GM19035 (cell line): ENCODE results near the gene TMEM91.
A peak's percentile ranks its signal among the peaks of the same experiment; 100 is the strongest.
"Not testable (repeated sequence)": the region's sequence is repeated elsewhere in the genome, so short reads cannot be mapped to it uniquely, and the experiment has no call there.

Experiments
- ATAC-seq: cut with Tn5 transposase; IDR thresholded peaks from one replicate; pipeline ENCODE4 v1.9.1; 2021; ENCODE audit not compliant: unreplicated experiment

Gene TMEM91

GRCh38 chr19:41352609-41353465, 23.5 kb upstream of the TMEM91 start:
- ATAC-seq, result no peak

- peak; percentile 46 for ATAC-seq
Measured at GRCh38 chr19:41353466-41354342, 22.6 kb upstream of the TMEM91 start, which contains the start of gene TGFB1. Gene TGFB1, minus strand, starts transcription at chr19:41353922. Its CDS starts 878 bp downstream, at chr19:41353044.

- ATAC-seq, result no peak
Measured at GRCh38 chr19:41354343-41354953, 21.9 kb upstream of the TMEM91 start.

GRCh38 chr19:41355035-41355434, 21.3 kb upstream of the TMEM91 start:
- ATAC-seq, result no peak

GRCh38 chr19:41355802-41356201, 20.5 kb upstream of the TMEM91 start:
- no peak for ATAC-seq

- ATAC-seq, result no peak
Measured at GRCh38 chr19:41356984-41357739, 19.2 kb upstream of the TMEM91 start.

- ATAC-seq, result no peak
Measured at GRCh38 chr19:41357746-41358145, 18.6 kb upstream of the TMEM91 start.

GRCh38 chr19:41359741-41360140, 16.6 kb upstream of the TMEM91 start:
- no peak for ATAC-seq

- ATAC-seq, result no peak
Measured at GRCh38 chr19:41362143-41362847, 14.0 kb upstream of the TMEM91 start.

GRCh38 chr19:41363371-41363752, 13.0 kb upstream of the TMEM91 start:
- no peak for ATAC-seq

GRCh38 chr19:41363753-41364523, 12.4 kb upstream of the TMEM91 start, which contains the start of gene B9D2:
Gene B9D2, minus strand, starts transcription at chr19:41364149. Its CDS starts 630 bp downstream, at chr19:41363519.
- peak; percentile 88 for ATAC-seq

- ATAC-seq, result no peak
Measured at GRCh38 chr19:41364524-41365391, 11.6 kb upstream of the TMEM91 start.

GRCh38 chr19:41366089-41366488, 10.2 kb upstream of the TMEM91 start:
- no peak for ATAC-seq

GRCh38 chr19:41367848-41368301, 8.5 kb upstream of the TMEM91 start:
- no peak for ATAC-seq

GRCh38 chr19:41369769-41370168, 6.6 kb upstream of the TMEM91 start:
- ATAC-seq, result no peak

GRCh38 chr19:41371119-41371518, 5.2 kb upstream of the TMEM91 start:
- ATAC-seq, result not testable (repeated sequence)

- no peak for ATAC-seq
Measured at GRCh38 chr19:41371541-41371940, 4.8 kb upstream of the TMEM91 start.

GRCh38 chr19:41372501-41372900, 3.8 kb upstream of the TMEM91 start:
- no peak for ATAC-seq
